Esophagus muscularis mucosa (tissue), 4 donors: ENCODE measurements around the gene FAM124A. TPM values are rescaled to one million over a fixed set of nuclear protein-coding genes. Genes with fewer than 3 reads are reported as not detected.
A peak's percentile ranks its signal among the peaks of the same experiment; 100 is the strongest.

Experiments used
- DNase-seq: peaks from one replicate; pipeline ENCODE4 v3.0.0-alpha.2; 2017; ENCODE audit errors: extremely low spot score
- H3K27ac ChIP-seq, 4 donors: fragments of 200-600 bp; sonication (generic); replicated peaks in 1 of 4; 1 replicate in 3 of 4; 2 replicates in 1 of 4; pipeline ENCODE4 v1.5.1; 2016 to 2019; ENCODE audit warnings: mild to moderate bottlenecking in 1 of 4
- H3K27me3 ChIP-seq, 4 donors: fragments of 200-600 bp; sonication (generic); one replicate each; pipeline versions ENCODE4 v1.5.1 to v1.6.0; 2016 to 2019
- H3K36me3 ChIP-seq, 4 donors: fragments of 200-600 bp; sonication (generic); one replicate each; pipeline ENCODE4 v1.5.1; 2016 to 2019
- H3K4me1 ChIP-seq, 4 donors: fragments of 200-600 bp; sonication (generic); one replicate each; pipeline ENCODE4 v1.5.1; 2016 to 2019
- H3K4me3 ChIP-seq, 4 donors: fragments of 200-600 bp; sonication (generic); 1 replicate in 2 of 4; 2 replicates in 2 of 4; pipeline ENCODE4 v1.5.1; 2016 to 2019; ENCODE audit warnings: mild to moderate bottlenecking in 4 of 4, moderate library complexity in 1 of 4
- H3K9me3 ChIP-seq, 4 donors: fragments of 200-600 bp; sonication (generic); 1 replicate in 3 of 4; 2 replicates in 1 of 4; pipeline ENCODE4 v1.5.1; 2016 to 2019
- CTCF ChIP-seq, 3 experiments: fragments of 200-600 bp in 2 of 3; fragments of 450-650 bp in 1 of 3; sonication (generic) in 2 of 3; IDR thresholded peaks; one replicate each; pipeline ENCODE4 v1.5.1; 2017 to 2019; ENCODE audit warnings: antibody characterized with exemption in 3 of 3, mild to moderate bottlenecking in 2 of 3, moderate library complexity in 1 of 3
- EP300 ChIP-seq: sonication (generic); formaldehyde crosslinking; IDR thresholded peaks from one replicate; pipeline ENCODE4 v1.6.1; 2017; ENCODE audit warnings: antibody characterized with exemption
- POLR2A ChIP-seq: fragments of 450-650 bp; IDR thresholded peaks from one replicate; pipeline ENCODE4 v1.6.1; 2017; ENCODE audit warnings: antibody characterized with exemption, moderate library complexity, mild to moderate bottlenecking, low read depth
- POLR2AphosphoS5 ChIP-seq, 2 donors: sonication (generic); formaldehyde crosslinking; IDR thresholded peaks; one replicate each; pipeline ENCODE4 v1.6.1; 2017; ENCODE audit warnings: antibody characterized with exemption in 2 of 2
- WGBS: methylation state at CpG from one replicate; pipeline ENCODE4 v1.1.5; 2018; 5-methylcytosine and 5-hydroxymethylcytosine counted together
- intact Hi-C: fragments of 100-400 bp; cut with DNase I; formaldehyde crosslinking; loops from one replicate; pipeline ENCODE4 v1.15.1; 2023
- total RNA-seq, 4 donors: library from RNA; depleted of rRNA; stranded (reverse); fragments of >200 nt; gene quantifications; one replicate each; pipeline versions ENCODE4 v1.1.0 to v1.2.1, GENCODE V29; 2016

Gene FAM124A
- total RNA-seq, 4 donors from 2014 or later: 17.0 to 30.3 (median 21.0) TPM

- Histone ChIP-seq H3K36me3 (no peaks in the 10 kb centered on the region), H3K9me3 (no peaks in the 10 kb centered on the region), H3K4me3 (no peak overlapping the region), H3K27me3 (no peaks in the 10 kb centered on the region), H3K27ac (no peak overlapping the region), H3K4me1 (peaks cover 0 to 11% (median 3%) of the 10 kb centered on the region in 4 donors)
- intact Hi-C loops: no loop called here
- DNase-seq: peak; percentile 14
- TF ChIP-seq CTCF (IDR thresholded peaks at IDR 0.05): no peak
- no peak for TF ChIP-seq EP300
- TF ChIP-seq POLR2AphosphoS5 (IDR thresholded peaks at IDR 0.05): no peak
- TF ChIP-seq POLR2A: no peak
- WGBS: 95% methylated on average over 2 of the region's 2 CpGs
Observed at GRCh38 chr13:51202477-51203046, 19.6 kb upstream of the FAM124A start.

GRCh38 chr13:51206584-51206983 is 15.6 kb upstream of the FAM124A start:
- 97% methylated on average over 3 of the region's 3 CpGs for WGBS
- intact Hi-C loops: no loop called here
- Histone ChIP-seq H3K4me3 (no peak overlapping the region), H3K9me3 (no peaks in the 10 kb centered on the region), H3K27ac (no peak overlapping the region), H3K4me1 (peaks cover 0 to 11% (median 3%) of the 10 kb centered on the region in 4 donors), H3K27me3 (peaks cover 0 to 8% (median 2%) of the 10 kb centered on the region in 4 donors), H3K36me3 (no peaks in the 10 kb centered on the region)
- DNase-seq: no peak
- TF ChIP-seq EP300 (no peak), CTCF (IDR thresholded peaks at IDR 0.05) (no peak), POLR2A (no peak), POLR2AphosphoS5 (IDR thresholded peaks at IDR 0.05) (no peak)

- Histone ChIP-seq H3K9me3 (no peaks in the 10 kb centered on the region), H3K4me1 (peaks cover 0 to 11% (median 3%) of the 10 kb centered on the region in 4 donors), H3K36me3 (no peaks in the 10 kb centered on the region), H3K27me3 (peaks cover 0 to 18% (median 2%) of the 10 kb centered on the region in 4 donors), H3K27ac (no peak overlapping the region), H3K4me3 (no peak overlapping the region)
- DNase-seq: no peak
- TF ChIP-seq EP300 (no peak), POLR2AphosphoS5 (IDR thresholded peaks at IDR 0.05) (no peak)
- WGBS: 67% methylated on average over 2 of the region's 2 CpGs
- intact Hi-C loops: no loop called here
Observed at GRCh38 chr13:51207881-51208280, 14.3 kb upstream of the FAM124A start.

GRCh38 chr13:51208716-51209115 is 13.5 kb upstream of the FAM124A start:
- TF ChIP-seq CTCF (IDR thresholded peaks at IDR 0.05): no peak
- peaks cover 0 to 4% (median 0%) of the 10 kb centered on the region in 4 donors for H3K4me1 ChIP-seq
- no peak for DNase-seq
- no peaks in the 10 kb centered on the region for H3K9me3 ChIP-seq
- no peak overlapping the region for H3K4me3 ChIP-seq
- intact Hi-C loops: no loop called here
- no peak overlapping the region for H3K27ac ChIP-seq
- 83% methylated on average over 4 of the region's 4 CpGs for WGBS
- no peaks in the 10 kb centered on the region for H3K36me3 ChIP-seq
- peaks cover 0 to 20% (median 2%) of the 10 kb centered on the region in 4 donors for H3K27me3 ChIP-seq

GRCh38 chr13:51211910-51212309 is 10.3 kb upstream of the FAM124A start:
- Histone ChIP-seq H3K4me1 (no peaks in the 10 kb centered on the region), H3K9me3 (no peaks in the 10 kb centered on the region), H3K36me3 (no peaks in the 10 kb centered on the region), H3K27me3 (peaks cover 0 to 26% (median 2%) of the 10 kb centered on the region in 4 donors), H3K4me3 (no peak overlapping the region), H3K27ac (no peak overlapping the region)
- no peak for TF ChIP-seq EP300
- TF ChIP-seq POLR2AphosphoS5 (IDR thresholded peaks at IDR 0.05): no peak
- TF ChIP-seq CTCF (IDR thresholded peaks at IDR 0.05): no peak
- 60% methylated on average over 2 of the region's 2 CpGs for WGBS
- intact Hi-C loops: loop anchor here (5.0 kb wide), 1 partner anchor 55 kb away; no protein-coding TSS in a partner anchor
- DNase-seq: no peak
